ENCODE measurements around the gene IQSEC3. TPM values are rescaled to one million over a fixed set of nuclear protein-coding genes. Genes with fewer than 3 reads are reported as not detected.

IQSEC3 gene
- total and polyA plus RNA-seq, 10 of the 15 experiments (the other 5 are each of a cell fraction or from before 2014, with no cell fraction given) = not detected

GRCh38 chr12:102879-103168 is 36.3 kb downstream of the IQSEC3 start:
- Histone ChIP-seq H3K4me1 (ENCODE audit: control insufficient read depth, insufficient read depth, low read length) (peaks cover 10% of the 10 kb centered on the region), H3K79me2 (ENCODE audit: control insufficient read depth, insufficient read depth, low read length) (no peaks in the 10 kb centered on the region), H4K20me1 (ENCODE audit: control insufficient read depth, insufficient read depth) (no peaks in the 10 kb centered on the region), H3K9ac (ENCODE audit: control insufficient read depth, insufficient read depth, low read length) (no peak overlapping the region), H3K9me3 (replicated peaks; ENCODE audit: control insufficient read depth, insufficient read depth, low read length) (no peaks in the 10 kb centered on the region; the same call in 2 of the 3 replicates), H2AFZ (ENCODE audit: control insufficient read depth, low read depth, low read length) (no peak overlapping the region), H3K27ac (ENCODE audit: control insufficient read depth, insufficient read depth) (no peak overlapping the region), H3K27me3 (replicated peaks in 1 of 2; ENCODE audit: control insufficient read depth in 2 of 2, insufficient read depth in 2 of 2, low read length in 1 of 2) (no peaks in the 10 kb centered on the region; a peak in 2 of 4 replicates), H3K4me3 (no peak overlapping the region), H3K36me3 (ENCODE audit: control insufficient read depth in 2 of 2, insufficient read depth in 2 of 2, low read length in 1 of 2) (no peaks in the 10 kb centered on the region), H3K4me2 (ENCODE audit: control insufficient read depth, insufficient read depth) (no peak overlapping the region)
- intact Hi-C loops (cut with micrococcal nuclease; ENCODE audit: unreplicated experiment) = no loop called here
- FAIRE-seq (no peak), DNase-seq (ENCODE audit: low read depth, low spot score) (no peak), ATAC-seq (no peak)
- no TSS peak for BruUV-seq (replicated peaks)
- CTCF ChIA-PET = no interaction called here
- in situ Hi-C loops (cut with MboI) = no loop called here
- TF ChIP-seq REST (IDR thresholded peaks at IDR 0.05; ENCODE audit: low read depth, low read length) = no peak
- TF ChIP-seq LARP7 (IDR thresholded peaks at IDR 0.05) = no peak
- TF ChIP-seq RBBP5 (conservative IDR thresholded peaks at IDR 0.05) = no peak
- no peak for TF ChIP-seq NFYB (IDR thresholded peaks at IDR 0.05; ENCODE audit: insufficient read depth, low read depth, low read length)
- TF ChIP-seq SPI1 (IDR thresholded peaks at IDR 0.05; ENCODE audit: borderline replicate concordance, insufficient read depth, low read depth, low read length) = no peak
- no peak for TF ChIP-seq RELA (IDR thresholded peaks at IDR 0.05; ENCODE audit: borderline replicate concordance, partially characterized antibody)
- TF ChIP-seq FOXK2 (IDR thresholded peaks at IDR 0.05) = no peak
- TF ChIP-seq ZNF384 (IDR thresholded peaks at IDR 0.05; ENCODE audit: borderline replicate concordance, low read depth, low read length) = no peak
- no peak for TF ChIP-seq RUNX3 (IDR thresholded peaks at IDR 0.05; ENCODE audit: low read length)
- WGBS (ENCODE audit: insufficient coverage, insufficient replicate concordance, low lambda C conversion rate, missing lambda C conversion rate) = 63% methylated on average over 7 of the region's 7 CpGs
- RAD21 ChIA-PET (ENCODE audit: unreplicated experiment) = no interaction called here
- SMC1A ChIA-PET (ENCODE audit: uncharacterized antibody, unreplicated experiment) = no interaction called here
- POLR2A ChIA-PET = no interaction called here
